ENCODE measurements around the gene RFX5. TPM values are rescaled to one million over a fixed set of nuclear protein-coding genes. Genes with fewer than 3 reads are reported as not detected.

The RFX5 gene
- total and polyA plus RNA-seq, 9 of the 15 experiments (the other 6 are each of a cell fraction or from before 2014, with no cell fraction given) = 3.8 to 48.2 (median 32.2) TPM

DNA sequence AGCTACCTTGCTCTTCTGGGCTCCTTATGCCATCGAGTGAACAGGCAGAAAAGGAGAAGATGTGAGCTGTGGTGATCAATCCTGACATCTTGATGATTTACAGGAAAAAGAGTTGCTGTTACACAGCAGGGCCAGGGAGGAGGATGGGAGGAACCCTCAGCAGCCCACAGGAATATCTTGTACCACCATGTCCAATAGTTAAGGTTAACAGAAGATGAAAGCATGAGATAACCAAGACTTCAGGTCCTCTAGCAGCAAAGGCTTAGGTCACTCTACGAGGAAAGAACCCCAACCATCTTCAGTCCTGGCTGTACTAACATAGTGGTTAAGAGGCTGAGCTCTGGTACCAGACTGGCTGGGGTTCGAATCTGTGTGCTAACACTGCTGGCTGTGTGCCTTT lies 37.5 kb upstream of the RFX5 start (continued):
- TF ChIP-seq FOXP4 (CRISPR knock-in tag; IDR thresholded peaks at IDR 0.05; ENCODE audit: borderline replicate concordance) (no peak), SOX6 (IDR thresholded peaks at IDR 0.05) (peak; percentile 41; the same call in 1 of the 2 replicates), HDAC2 (IDR thresholded peaks at IDR 0.05) (0 out of 2 replicates have a peak, but pooled peaks have one; percentile 21), MYBL2 (IDR thresholded peaks at IDR 0.05; ENCODE audit: low read depth) (no peak), MYBL2 (CRISPR knock-in tag; IDR thresholded peaks at IDR 0.05; ENCODE audit: borderline replicate concordance) (no peak), MCM7 (IDR thresholded peaks at IDR 0.05) (no peak), ETV1 (tag; conservative IDR thresholded peaks at IDR 0.05; ENCODE audit: low read depth) (no peak), TCF3 (CRISPR knock-in tag; IDR thresholded peaks at IDR 0.05) (peak; percentile 62; the same call in 1 of the 2 replicates), ARID1B (IDR thresholded peaks at IDR 0.05) (peak; percentile 75), POLR2AphosphoS5 (IDR thresholded peaks at IDR 0.05; ENCODE audit: control insufficient read depth, insufficient read depth, low read depth, low read length) (no peak), SRSF7 (optimal IDR thresholded peaks at IDR 0.05; ENCODE audit: low read depth, low read length) (no peak), RREB1 (CRISPR knock-in tag; IDR thresholded peaks at IDR 0.05) (no peak), ZFP30 (CRISPR knock-in tag; IDR thresholded peaks at IDR 0.05; ENCODE audit: borderline replicate concordance) (no peak), TBP (optimal IDR thresholded peaks at IDR 0.05; ENCODE audit: low read depth, low read length) (peak; percentile 85), CEBPB (tag; IDR thresholded peaks at IDR 0.05) (no peak)
- TF ChIP-seq, protein P1, sequence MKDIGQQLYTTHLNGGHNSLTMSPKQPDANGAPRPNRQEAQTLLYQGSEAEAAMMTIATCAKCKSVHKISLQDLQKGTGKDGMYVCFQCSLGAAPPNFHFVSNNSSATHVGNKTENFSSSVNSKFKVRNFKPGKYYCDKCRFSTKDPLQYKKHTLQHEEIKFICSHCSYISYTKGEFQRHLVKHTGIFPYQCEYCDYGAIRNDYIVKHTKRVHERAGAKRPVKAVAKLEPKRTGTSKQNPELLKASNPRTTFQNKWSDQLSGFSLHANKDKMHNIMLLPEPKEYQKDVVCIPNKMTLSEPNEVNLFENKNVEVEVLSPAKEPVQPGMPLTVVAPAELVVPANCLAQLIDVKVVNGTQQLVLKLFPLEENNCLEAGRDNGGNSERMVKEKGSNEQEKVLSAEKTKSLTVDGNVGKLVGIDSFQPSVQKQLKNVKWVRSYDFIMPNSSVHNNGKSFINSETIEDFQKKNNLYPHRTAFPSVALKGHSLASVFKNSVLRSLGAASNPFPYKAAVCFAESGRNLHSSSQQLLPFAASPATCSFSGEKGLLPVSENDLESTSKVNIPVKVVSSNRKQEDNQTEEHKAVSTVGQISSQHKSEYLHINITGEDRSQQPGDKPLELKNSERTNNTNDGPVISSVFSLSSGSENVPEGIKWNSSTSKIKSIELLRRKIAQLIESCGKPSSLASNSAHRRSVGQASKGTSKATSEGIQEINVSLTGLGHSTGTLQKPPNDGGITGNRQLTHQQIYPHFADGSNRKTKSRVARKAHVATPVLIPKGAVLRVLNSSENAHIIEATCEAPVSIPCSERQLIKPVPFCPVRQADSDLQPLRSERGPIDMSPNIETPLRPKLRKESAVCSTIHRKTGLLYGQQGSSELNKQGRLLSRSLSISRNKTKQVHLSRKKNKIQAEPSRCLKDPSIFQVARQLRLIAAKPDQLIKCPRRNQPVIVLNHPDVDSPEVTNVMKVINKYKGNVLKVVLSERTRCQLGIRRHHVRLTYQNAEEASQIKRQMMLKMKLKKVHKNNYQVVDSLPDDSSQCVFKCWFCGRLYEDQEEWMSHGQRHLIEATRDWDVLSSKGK (CRISPR knock-in tag; IDR thresholded peaks at IDR 0.05) = no peak

All from K562 (cell line).